GM23338 (cell line): ENCODE measurements around the gene OR51V1. TPM values are rescaled to one million over a fixed set of nuclear protein-coding genes. Genes with fewer than 3 reads are reported as not detected.

Experiments used
- ATAC-seq: fragments of 200-7000 bp; cut with Tn5 transposase; 3 replicates; pipeline ENCODE4 v1.9.1; 2020
- DNase-seq: peaks from one replicate; pipeline ENCODE4 v3.0.0-alpha.2; 2015; ENCODE audit warnings: low spot score
- H2AFZ ChIP-seq: fragments of 200-600 bp; sonication (generic); 2 replicates; pipeline ENCODE4 v1.8.0; 2016; ENCODE audit warnings: antibody characterized with exemption, mild to moderate bottlenecking, moderate library complexity
- H3F3A ChIP-seq: fragments of 200-600 bp; sonication (generic); replicated peaks from 2 replicates; pipeline ENCODE4 v1.8.0; 2017; ENCODE audit warnings: antibody characterized with exemption, mixed run types, low read depth
- H3K27ac ChIP-seq: fragments of 200-600 bp; sonication (generic); 2 replicates; pipeline ENCODE4 v1.6.1; 2016; ENCODE audit warnings: low read depth
- H3K27me3 ChIP-seq: fragments of 200-600 bp; sonication (generic); 2 replicates; pipeline ENCODE4 v1.8.0; 2016; ENCODE audit warnings: mild to moderate bottlenecking, mixed run types, moderate library complexity; ENCODE audit not compliant: insufficient read depth
- H3K36me3 ChIP-seq: fragments of 200-600 bp; sonication (generic); 2 replicates; pipeline ENCODE4 v1.8.0; 2016; ENCODE audit warnings: mild to moderate bottlenecking; ENCODE audit not compliant: insufficient read depth
- H3K4me1 ChIP-seq: fragments of 200-600 bp; sonication (generic); 2 replicates; pipeline ENCODE4 v1.8.0; 2016; ENCODE audit warnings: mild to moderate bottlenecking, moderate library complexity; ENCODE audit not compliant: insufficient read depth
- H3K4me2 ChIP-seq: fragments of 200-600 bp; sonication (generic); 2 replicates; pipeline ENCODE4 v1.7.1; 2017; ENCODE audit warnings: mixed run types
- H3K4me3 ChIP-seq: fragments of 200-600 bp; sonication (generic); 2 replicates; pipeline ENCODE4 v1.6.1; 2016; ENCODE audit warnings: mixed run types
- H3K79me2 ChIP-seq: fragments of 200-600 bp; sonication (generic); replicated peaks from 2 replicates; pipeline ENCODE4 v1.8.0; 2017; ENCODE audit warnings: mild to moderate bottlenecking; ENCODE audit not compliant: insufficient read depth
- H3K9me2 ChIP-seq: fragments of 200-600 bp; sonication (generic); 2 replicates; pipeline ENCODE4 v1.8.0; 2017; ENCODE audit not compliant: insufficient read depth
- H4K20me1 ChIP-seq: fragments of 200-600 bp; sonication (generic); replicated peaks from 2 replicates; pipeline ENCODE4 v1.8.0; 2017; ENCODE audit warnings: mild to moderate bottlenecking; ENCODE audit not compliant: insufficient read depth
- H3K27ac Mint-ChIP-seq: 2 replicates; pipeline ENCODE4 v1.8.0; 2020; ENCODE audit warnings: inconsistent platforms, mild to moderate bottlenecking, moderate library complexity, mixed read lengths
- H3K27me3 Mint-ChIP-seq: 3 replicates; pipeline ENCODE4 v1.8.0; 2022; ENCODE audit warnings: low read depth, mild to moderate bottlenecking, moderate library complexity, mixed read lengths, inconsistent platforms; ENCODE audit not compliant: insufficient read depth, poor library complexity
- H3K36me3 Mint-ChIP-seq: 3 replicates; pipeline ENCODE4 v1.8.0; 2021; ENCODE audit warnings: low read depth, mild to moderate bottlenecking, inconsistent platforms, moderate library complexity, mixed read lengths
- H3K4me1 Mint-ChIP-seq: 3 replicates; pipeline ENCODE4 v1.8.0; 2020; ENCODE audit warnings: mild to moderate bottlenecking, inconsistent platforms, mixed read lengths
- H3K4me3 Mint-ChIP-seq: 3 replicates; pipeline ENCODE4 v1.8.0; 2021; ENCODE audit warnings: moderate library complexity, mild to moderate bottlenecking, inconsistent platforms, mixed read lengths
- H3K9me3 Mint-ChIP-seq: 3 replicates; pipeline ENCODE4 v1.8.0; 2020; ENCODE audit warnings: moderate library complexity, mild to moderate bottlenecking, inconsistent platforms, mixed read lengths
- CREB1 ChIP-seq: fragments of 250-450 bp; sonication (Bioruptor Pico); IDR thresholded peaks from 2 replicates; pipeline ENCODE4 v1.5.0; 2020; ENCODE audit warnings: low read depth, mild to moderate bottlenecking, moderate library complexity
- CTCF ChIP-seq, 2 experiments: fragments of 200-600 bp in 1 of 2; sonication (generic) in 1 of 2; conservative IDR thresholded peaks; 2 replicates each; pipeline versions ENCODE4 v1.5.1 to v1.6.1; 2016 to 2017; ENCODE audit warnings: antibody characterized with exemption in 2 of 2, low read depth in 2 of 2, mild to moderate bottlenecking in 2 of 2, moderate library complexity in 1 of 2
- EZH2phosphoT487 ChIP-seq: fragments of 200-600 bp; sonication (generic); IDR thresholded peaks from one replicate; pipeline ENCODE4 v1.8.1; 2018; ENCODE audit warnings: antibody characterized with exemption; ENCODE audit not compliant: unreplicated experiment
- JUNB ChIP-seq: IDR thresholded peaks from one replicate; pipeline ENCODE4 v1.6.1; 2016; ENCODE audit warnings: antibody characterized with exemption; ENCODE audit not compliant: unreplicated experiment
- NANOG ChIP-seq: IDR thresholded peaks from 2 replicates; pipeline ENCODE4 v1.6.1; 2016; ENCODE audit warnings: antibody characterized with exemption, borderline replicate concordance
- POLR2AphosphoS5 ChIP-seq: IDR thresholded peaks from 2 replicates; pipeline ENCODE4 v1.6.1; 2016; ENCODE audit warnings: antibody characterized with exemption, low read depth
- STAT1 ChIP-seq: IDR thresholded peaks from one replicate; pipeline ENCODE4 v1.6.1; 2016; ENCODE audit warnings: antibody characterized with exemption; ENCODE audit not compliant: unreplicated experiment
- ZNF462 ChIP-seq: fragments of 250-450 bp; sonication (Bioruptor Pico); IDR thresholded peaks from 2 replicates; pipeline ENCODE4 v1.5.0; 2020; ENCODE audit warnings: mild to moderate bottlenecking, moderate library complexity
- polyA plus RNA-seq: library from polyadenylated mRNA; unstranded; fragments of >200 nt; fragmentation: Nextera tagmentation; extraction: Ambion mirVana; gene quantifications from 2 replicates; pipeline ENCODE4 v1.2.1, GENCODE V29; 2016
- total RNA-seq: library from RNA; depleted of rRNA; stranded (reverse); fragments of >200 nt; shearing (Covaris generic); gene quantifications from 2 replicates; pipeline ENCODE4 v1.2.3, GENCODE V29; 2014

OR51V1 gene
- total and polyA plus RNA-seq, 2 experiments from 2014 or later: not detected

- TF ChIP-seq CTCF (conservative IDR thresholded peaks at IDR 0.05; ENCODE audit: low read depth in 2 of 2) (no peak), NANOG (no peak), STAT1 (no peak), JUNB (no peak), EZH2phosphoT487 (no peak), POLR2AphosphoS5 (no peak), ZNF462 (CRISPR knock-in tag) (no peak)
These were observed 29.3 kb upstream of the OR51V1 start (continued) for GRCh38 chr11:5229796-5230195.

- Histone ChIP-seq H3K4me1 (no peaks in the 10 kb centered on the region), H3K79me2 (no peaks in the 10 kb centered on the region), H3K27ac (no peak overlapping the region), H4K20me1 (no peaks in the 10 kb centered on the region), H3K27me3 (no peaks in the 10 kb centered on the region), H3K4me2 (no peak overlapping the region), H3K9me2 (no peaks in the 10 kb centered on the region), H3K4me3 (no peak overlapping the region), H3K36me3 (no peaks in the 10 kb centered on the region), H2AFZ (no peak overlapping the region), H3F3A (no peaks in the 10 kb centered on the region)
- Mint-ChIP-seq H3K36me3 (no peaks in the 10 kb centered on the region), H3K9me3 (no peaks in the 10 kb centered on the region), H3K27ac (no peak overlapping the region), H3K4me1 (no peaks in the 10 kb centered on the region), H3K4me3 (no peak overlapping the region), H3K27me3 (no peaks in the 10 kb centered on the region)
- no peak for ATAC-seq
- DNase-seq: no peak
- TF ChIP-seq NANOG (no peak), CREB1 (CRISPR knock-in tag) (no peak), ZNF462 (CRISPR knock-in tag) (no peak)
These were observed 28.9 kb upstream of the OR51V1 start for GRCh38 chr11:5229356-5229755.
